ENCODE results near the gene NSDHL.

NSDHL gene

DNA sequence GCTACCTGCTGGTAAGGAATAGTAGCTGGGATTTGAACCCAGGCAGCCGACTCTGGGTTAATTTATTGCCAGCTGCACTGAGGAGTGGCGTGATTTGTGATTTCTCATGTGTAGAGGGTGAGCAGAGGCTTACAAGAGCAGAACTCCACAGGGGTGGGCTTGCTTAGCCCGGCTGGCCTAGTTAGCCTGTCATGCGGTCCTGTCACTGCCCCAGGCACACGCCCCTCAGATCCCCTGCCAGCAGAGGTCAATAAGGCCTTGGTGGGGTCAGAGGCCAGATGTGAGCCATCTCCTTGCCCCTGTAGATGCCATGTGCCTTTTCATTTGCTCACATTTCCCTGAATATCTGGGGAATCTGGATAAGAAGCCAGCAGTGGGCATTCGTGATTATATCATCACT lies 13.4 kb downstream of the NSDHL start:
- DNase-seq (ENCODE audit: low read depth) = no peak

DNA sequence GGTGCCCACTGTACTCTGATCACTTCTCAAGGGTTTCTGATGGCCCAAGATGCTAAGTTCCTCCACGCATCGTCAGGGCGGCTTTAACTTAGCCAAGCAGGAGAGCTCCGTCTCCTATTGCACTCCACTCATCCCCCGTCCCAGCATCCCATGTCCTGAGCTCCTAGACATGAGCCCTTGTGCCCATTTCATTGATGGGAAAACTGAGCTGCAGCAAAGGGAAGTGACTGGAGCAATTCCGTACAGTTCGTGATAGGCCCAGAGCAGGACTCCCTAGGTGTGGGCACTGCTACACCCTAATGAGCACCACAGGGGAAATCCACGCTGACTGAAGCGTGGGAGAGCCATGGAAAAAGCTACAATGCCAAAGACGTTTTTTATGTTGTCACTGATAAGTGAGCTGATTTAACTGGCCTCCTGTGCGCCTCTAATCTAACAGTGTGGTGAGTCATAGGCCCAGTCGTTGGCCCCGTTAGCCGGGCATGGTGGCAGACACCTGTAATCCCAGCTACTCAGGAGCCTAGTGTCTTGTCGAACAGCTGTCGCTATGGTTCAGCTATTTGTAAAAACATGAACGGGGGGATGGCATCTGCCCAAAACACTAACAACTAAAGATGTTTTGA lies 14.9 kb downstream of the NSDHL start:
- no peak for DNase-seq (ENCODE audit: low read depth)

DNA sequence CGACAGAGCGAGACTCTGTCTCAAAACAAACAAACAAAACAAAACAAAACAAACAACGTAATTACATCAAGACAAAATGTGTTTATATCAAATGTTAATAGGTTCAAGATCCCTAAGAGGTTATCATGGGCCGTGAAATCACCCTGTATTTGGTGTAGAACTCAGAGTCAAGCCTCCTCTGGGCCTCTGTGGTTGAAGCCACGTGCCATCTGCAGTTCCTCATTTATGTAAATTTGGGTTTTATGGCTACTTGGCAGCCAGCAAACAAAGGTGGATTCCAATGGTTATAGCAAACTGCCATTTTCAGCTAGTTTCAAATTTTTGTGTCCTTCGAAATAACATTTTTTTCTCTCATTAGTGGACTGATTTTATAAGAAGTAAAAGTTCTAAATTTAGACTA lies 16.4 kb downstream of the NSDHL start:
- DNase-seq (ENCODE audit: low read depth) = no peak

DNA sequence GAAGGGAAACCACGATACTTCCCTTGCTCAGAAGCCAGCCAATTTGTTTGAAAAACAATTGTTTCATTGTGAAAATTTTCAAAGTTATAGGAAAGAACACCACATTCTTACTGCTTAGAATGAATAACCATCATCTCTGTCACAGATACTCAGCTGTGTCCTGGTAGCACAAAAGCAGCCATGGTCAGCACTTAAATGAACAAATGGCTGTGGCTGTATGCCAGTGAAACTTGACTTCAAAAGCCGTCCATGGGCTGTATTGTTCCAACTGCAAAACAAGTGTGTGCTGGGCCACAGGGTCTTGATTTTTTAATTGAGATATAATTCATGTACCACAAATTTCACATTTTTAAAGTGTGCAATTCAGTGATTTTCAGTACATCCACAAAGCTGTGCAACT lies 19.6 kb downstream of the NSDHL start:
- no peak for DNase-seq (ENCODE audit: low read depth)

DNA sequence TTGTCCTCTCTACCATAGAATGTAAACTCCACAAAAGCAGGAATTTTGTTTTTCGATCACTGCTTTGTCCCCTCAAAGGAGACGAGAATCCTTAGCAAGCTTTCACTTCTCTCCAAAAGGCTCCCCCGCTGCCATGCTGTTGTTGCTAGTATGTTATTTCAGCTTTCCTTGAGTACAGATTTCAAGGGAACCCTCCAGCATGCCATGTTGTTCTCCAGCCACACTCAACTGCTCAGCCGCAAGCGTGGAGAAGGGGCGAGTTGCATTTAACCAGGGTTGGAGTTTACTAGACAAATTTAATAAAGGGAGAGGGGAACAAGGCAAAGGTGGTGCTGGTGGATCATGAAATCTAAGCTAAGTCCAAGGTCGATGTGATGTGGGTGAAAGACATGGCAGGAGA lies 23.1 kb downstream of the NSDHL start:
- DNase-seq (ENCODE audit: low read depth) = no peak

DNA sequence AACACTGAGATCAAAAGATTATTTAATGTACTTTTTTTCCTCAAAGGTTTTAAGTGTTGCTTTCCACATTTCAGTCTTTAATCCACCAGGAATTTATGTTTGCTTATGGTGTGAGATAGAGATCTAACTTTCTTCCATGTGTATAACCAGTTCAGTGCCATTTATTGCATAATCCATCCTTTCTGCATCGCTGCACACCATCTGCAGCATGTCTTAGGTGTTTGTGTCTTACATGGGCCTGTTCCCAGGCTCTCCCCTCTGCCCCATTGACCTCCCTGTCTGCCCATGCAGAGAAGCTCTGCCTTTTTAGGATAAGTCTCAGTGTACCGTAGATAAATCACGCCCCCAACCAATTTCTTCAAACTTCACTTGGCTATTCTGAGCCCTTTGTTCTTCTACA lies 30.3 kb downstream of the NSDHL start:
- DNase-seq (ENCODE audit: low read depth) = no peak

DNA sequence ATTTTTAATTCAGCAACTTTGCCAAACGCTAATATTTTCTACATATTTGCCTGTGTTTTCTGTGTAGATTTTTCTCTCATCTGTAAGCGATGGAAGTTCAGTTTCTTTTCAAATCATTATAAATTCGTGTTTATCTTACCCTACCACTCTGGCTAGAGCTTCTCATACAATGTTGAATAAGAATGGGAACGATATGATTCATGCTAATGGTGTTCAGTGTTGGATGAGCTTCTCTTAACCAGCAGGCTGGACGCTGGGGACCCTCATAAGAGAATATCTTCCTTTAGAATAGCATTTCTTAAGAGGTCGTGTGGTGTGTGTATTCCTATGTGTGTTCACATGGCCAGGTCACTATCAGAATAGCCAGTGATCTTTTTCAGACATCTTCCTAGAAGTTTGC lies 31.0 kb downstream of the NSDHL start:
- no peak for DNase-seq (ENCODE audit: low read depth)

DNA sequence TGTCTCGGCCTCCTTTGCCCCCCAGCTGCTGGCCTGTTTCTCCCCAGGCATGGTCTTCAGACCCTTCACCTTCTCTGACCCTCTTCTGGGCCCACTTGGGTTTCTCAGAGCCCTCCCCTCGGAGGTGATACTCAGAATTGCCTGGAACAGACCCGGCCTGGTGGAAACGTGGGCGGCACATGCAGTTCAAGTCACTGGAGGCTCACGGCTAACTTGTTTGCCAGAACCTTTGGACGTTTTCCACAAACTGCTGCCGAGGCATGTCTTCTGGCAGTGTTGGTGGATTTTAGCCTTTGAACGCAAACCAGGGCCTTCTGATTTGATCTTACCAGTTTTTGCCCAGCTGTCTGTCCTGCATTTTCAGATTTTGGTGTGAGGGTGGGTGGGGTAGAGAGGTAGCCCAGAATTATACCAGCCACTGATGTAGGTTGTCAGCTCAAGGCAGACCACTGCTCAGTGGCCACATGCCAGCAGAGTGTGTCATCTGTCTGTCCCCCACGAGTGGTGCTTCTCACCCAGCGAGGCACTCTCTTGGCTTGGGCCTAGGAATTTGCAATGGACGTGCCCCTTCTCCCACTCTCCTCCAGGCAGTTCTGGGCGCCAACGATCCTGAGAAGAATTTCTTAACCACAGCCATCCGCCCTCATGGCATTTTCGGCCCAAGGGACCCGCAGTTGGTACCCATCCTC lies 34.5 kb downstream of the NSDHL start:
- no peak for DNase-seq (ENCODE audit: low read depth)

DNA sequence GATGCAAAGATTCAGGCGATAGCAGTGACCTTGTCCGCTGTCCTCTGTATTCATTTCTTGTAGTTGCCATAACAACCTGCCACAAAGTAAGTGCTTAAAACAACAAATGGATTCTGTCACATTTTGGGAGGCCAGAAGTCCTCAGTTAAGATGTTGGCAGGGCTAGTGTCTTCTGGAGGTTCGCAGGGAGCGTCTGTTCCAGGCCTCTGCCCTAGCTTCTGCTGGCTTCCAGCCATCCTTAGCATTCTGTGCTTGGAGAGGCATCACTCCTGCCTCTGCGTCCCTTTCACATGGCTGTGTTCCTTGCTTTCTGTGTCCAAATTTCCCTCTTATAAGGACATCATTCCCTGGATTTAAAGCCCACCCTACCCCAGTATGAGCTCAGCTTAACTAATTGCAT lies 35.5 kb downstream of the NSDHL start:
- no peak for DNase-seq (ENCODE audit: low read depth)

DNA sequence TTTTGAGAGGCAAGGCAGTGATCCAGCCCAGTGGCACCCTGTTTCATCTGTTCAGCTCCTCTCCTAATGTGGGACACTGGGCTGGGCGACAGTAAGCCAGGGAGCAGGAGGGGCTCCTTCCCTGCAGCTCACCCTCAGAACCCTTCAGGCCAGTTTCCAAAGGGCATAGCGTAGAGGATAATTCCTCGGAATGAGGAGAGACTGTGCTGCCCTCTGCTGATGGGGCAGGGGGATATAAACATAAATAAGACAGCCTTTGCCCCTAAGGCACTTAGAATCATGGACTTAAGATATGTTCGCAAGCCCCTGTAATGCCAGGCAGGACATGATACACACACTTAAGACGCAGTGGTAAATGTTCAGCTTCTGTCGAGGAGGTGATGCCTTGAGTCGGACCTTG lies 39.1 kb downstream of the NSDHL start:
- no peak for DNase-seq (ENCODE audit: low read depth)

DNA sequence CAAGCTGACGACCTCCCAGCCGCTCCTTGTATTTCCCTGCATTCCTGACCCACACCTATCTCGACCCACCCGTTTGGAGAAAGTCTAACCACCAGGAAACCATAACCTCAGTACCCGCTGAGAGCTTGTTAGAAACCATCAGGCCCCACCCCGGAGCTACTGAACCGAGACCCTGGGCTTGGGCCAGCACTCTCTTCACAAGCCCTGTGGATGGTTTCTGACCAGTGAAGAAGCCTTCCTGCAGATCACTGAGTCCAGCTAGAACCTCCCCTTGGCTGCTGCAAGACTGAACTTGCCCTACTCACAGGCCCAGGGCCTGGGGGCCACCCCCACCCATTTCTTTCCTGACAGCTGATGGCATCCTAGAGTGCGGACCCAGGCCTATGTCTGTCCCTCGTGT lies 40.4 kb downstream of the NSDHL start:
- DNase-seq (ENCODE audit: low read depth) = no peak

DNA sequence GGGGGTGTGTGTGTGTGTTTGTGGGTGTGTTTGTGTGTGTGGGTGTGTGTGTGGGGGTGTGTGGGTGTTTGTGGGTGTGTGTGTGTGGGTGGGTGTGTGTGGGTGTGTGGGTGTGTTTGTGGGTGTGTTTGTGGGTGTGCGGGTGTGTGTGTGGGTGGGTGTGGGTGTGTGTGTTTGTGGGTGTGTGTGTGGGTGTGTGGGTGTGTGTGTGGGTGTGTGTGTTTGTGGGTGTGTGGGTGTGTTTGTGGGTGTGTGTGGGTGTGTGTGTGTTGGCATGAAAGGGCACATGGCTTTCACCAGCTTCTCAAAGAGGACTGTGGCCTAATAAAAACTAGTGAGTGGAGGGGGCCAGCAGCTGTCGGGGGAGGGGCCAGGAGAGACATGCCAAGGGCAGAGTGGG lies 41.7 kb downstream of the NSDHL start:
- DNase-seq (ENCODE audit: low read depth) = no peak

DNA sequence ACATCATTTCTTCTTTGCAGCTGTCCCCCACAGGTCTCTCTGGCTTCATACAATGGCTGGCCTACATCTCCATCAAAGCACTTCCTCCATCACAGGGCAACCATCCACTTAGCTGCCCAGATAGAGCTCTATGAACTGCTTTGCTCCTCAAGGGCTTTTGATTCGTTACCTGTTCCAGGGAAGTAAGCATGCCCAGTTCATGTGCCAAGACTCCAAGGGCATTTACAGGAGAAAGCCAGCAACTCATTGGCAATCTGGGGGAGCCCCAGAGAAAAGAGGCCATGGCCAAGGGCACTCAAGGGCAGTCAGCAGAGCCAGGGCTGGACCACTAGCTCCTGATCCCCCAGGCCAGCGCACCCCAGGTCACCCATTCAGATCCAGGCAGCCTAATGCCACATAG lies 42.5 kb downstream of the NSDHL start:
- DNase-seq (ENCODE audit: low read depth) = no peak

DNA sequence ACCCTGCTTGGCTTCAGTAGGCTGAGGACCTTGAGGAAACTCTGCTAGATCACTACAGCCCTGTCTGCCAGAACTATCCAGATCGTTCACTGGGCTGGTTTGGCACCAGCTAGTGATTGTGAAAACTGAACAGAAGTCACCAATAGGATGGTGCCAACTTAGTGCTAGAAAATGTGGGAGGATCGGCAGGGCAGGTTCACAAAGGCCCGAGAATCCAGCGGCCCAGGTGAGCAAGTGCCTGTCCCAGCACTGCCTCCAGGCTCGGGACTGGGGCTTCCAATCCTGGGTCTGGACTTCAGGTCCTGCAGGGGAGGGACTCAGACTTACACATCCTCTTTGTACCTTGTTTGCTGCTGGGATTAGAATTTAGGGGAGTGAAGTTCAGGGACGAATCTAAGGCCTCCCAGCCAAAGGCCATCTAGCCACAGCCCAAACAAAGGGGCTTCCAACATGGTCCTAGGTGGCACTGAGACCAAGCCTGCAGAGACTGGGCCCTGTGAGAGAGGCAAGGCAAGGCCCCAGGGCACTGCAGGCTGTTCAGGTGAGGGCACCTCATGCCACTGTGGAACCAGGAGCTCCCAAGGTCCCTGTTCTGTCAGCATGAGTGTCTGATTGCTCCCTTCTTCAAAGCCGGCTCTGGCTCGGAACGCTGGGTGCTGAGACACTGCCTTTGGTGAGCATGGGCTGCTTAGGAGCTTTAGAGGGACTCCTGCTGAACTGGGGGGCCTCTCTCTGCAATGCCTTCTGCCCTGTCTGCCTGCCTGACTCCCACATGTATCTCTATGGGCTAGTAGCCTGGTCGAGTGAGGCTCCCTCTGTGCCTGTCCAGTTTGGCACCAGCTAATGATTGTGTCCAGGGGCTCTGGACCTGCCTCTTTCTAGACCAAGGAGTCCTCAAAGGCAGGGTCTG lies 46.3 kb downstream of the NSDHL start:
- DNase-seq (ENCODE audit: low read depth) = no peak

DNA sequence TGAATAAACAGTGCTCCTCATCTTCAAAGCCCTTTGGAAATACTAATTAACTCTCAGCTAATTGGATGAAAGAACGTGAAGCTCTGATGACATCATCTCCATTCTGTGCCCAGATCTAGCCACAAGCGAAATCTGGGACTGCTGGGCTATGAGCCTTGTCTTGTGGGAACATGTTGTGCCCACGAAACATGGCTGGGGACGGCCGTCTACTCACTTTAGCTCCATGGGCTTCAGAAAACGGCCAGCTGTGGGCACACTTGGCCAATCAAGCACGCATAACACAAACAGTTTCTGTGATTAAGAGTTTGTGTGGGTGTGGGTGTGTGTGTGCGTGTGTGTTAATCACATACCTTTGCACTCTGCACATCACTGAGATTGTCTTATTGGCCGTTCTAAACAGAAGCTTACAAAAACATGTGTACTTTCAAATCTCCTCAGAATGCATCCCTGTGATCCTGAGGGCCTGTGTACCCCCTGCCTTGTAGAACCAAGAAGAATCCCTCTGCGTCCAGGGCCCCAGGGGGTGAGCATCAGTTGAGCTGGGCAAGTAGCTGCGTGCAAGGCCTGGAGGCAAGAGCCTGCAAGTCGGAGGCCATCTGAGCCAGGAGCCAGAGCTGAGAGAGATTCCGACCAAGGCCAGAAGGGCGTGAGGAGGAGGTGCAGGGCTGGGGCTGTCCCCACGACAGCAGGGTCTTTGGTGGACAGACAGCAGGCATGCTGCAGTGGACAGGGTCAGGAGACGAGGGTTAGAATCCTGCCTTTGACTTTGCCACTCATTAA lies 48.3 kb downstream of the NSDHL start:
- DNase-seq (ENCODE audit: low read depth) = no peak

DNA sequence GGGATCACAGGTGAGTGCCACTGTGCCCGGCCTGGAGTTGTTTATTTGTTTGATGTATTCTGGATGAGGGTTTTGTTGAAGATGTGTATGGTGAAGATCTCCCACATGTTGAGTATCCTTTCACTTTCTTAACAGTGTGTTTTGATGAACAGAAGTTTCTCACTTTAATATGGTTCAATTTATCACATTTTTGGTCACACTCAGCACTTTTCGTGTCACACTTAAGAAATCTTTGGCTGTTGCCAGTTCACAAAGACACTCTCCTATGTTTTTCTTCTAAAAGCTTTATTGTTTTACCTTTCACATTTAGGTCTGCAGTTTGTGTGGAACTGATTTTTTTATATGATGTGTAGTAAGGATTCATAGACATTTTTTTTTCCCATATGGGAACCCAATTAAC lies 50.4 kb downstream of the NSDHL start:
- no peak for DNase-seq (ENCODE audit: low read depth)

DNA sequence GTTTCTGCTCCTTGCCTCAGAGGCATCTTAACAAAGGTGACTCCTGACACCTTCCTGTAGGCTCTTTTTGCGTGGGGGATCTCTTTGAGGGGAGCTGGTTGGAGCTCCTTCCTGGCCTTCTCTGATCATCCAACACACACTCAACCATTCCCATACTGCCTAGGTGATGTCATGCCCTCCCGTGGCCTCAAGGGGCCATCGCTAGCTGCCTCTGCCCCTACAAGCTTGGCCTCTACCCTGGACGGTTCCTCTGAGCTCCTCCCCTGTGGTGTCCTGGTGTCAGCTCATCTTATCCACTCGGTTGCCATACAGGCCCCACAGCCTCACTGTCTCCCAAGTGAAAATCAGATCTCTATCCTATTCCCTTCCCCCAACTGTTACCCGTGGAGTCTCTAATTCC lies 53.3 kb downstream of the NSDHL start:
- no peak for DNase-seq (ENCODE audit: low read depth)

DNA sequence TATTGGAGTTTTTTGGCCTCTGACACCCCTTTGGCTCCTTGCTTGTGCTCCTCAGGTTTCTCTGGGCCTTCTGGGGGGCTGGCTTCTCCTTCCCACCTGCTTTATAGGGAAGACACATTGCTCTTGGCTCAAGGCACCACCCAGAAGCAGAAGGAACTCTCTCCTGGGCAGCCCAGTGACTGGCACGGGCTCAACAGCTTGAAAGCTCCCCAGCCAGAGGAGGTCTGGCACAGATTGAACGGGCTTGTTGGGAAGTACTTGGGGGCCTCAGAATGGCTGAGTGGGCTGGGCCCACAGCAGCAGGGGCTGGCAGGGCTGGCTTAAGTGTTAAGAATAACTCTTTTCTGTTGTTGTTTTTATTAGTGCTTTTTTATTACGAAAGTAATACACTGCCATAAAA lies 55.9 kb downstream of the NSDHL start:
- DNase-seq (ENCODE audit: low read depth) = no peak

DNA sequence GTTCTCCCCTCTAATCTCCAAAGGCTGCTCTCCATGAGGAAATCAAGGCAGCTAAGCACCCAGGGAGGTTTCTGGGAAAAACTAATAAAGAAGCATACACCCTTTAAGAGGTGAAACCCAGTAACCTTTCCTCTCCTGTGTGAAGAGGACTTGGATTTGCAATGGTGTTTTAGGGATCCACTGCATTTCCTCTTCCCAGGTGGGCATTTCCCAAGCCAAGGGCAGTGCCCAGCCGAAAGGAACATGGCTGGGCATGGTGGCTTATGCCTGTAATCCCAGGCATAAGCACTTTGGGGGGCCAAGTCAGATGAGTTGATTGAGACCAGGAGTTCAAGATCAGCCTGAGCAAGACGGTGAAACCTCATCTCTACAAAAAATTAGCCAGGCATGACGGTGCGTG lies 61.6 kb downstream of the NSDHL start:
- DNase-seq (ENCODE audit: low read depth) = no peak

DNA sequence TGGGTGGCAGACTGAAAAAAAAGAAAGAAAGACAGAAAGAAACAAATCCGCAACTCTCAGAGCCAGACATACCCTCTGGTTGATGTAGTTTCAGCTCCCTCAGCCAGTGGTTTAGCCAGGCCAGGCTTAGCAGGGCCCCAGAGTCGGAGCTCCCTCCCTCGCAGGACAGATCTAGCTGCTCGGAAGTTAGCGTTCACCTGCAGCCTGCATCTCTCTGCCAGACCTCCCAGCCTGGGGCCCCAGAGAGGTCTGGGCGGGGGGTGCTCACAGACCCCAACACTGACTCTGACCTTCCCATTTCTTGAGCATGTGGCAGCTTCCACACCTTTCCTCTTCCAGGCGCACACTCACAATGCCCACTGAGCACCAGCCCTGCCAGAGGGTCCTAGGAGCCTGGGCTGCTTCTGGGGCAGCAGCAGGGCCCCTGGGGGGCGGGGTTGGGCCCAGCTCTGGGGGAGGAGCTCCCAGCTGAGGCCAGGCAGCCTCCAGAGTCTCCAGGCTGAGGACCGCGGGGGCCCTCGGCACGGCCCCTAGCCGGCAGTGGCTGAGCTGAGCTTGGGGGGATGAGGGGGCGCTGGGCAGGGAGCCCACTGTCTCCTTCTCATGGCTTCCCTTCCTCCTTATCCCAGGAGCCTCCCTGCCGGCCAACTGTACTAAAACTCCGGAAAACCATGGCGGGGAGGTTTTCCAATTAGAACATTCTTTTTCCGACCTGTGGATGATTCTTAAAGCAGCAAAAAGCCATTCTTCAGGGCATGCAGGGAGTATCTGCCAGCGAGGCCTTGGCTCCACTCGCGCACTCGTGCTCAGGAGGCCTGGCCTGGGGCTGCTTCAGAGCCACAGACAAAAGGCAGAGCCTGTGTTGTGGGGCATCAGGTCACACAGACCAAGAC lies 62.4 kb downstream of the NSDHL start:
- no peak for DNase-seq (ENCODE audit: low read depth)

DNA sequence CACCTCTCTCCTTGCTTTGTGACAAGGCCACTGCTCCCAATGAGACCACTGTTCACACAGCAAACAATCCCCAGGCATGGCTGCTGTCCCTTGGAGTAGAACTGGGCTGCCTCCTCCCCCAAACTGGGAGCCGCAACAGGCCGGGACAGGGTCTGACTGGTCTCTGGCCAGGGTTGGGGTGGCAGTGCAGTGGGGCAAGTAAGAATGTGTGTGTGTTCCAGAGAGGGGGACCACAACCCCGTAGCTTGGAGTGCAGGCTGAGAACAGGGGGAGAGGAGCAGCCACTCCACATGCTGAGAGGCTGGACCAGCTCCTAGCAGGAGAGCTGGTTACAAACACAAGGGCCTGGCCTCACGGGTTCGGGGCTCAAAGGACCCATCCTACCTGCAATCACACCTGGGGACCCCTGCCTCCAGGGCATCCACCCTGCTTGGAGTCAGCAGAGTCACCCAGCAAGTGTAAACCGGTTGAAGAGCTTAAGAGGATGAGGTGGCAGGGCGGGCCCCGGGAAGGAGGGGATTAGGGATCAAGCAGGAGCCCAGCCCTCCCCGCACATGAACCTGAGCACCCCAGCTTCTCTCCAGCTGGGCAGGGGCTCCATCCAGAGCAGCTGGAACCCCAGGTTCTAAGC lies 63.2 kb downstream of the NSDHL start:
- no peak for DNase-seq (ENCODE audit: low read depth)
